GM23338 (cell line): ENCODE data around the gene LPCAT3. TPM values are rescaled to one million over a fixed set of nuclear protein-coding genes. Genes with fewer than 3 reads are reported as not detected.

ENCODE experiments used
- ATAC-seq: fragments of 200-7000 bp; cut with Tn5 transposase; 3 replicates; pipeline ENCODE4 v1.9.1; 2020
- DNase-seq: peaks from one replicate; pipeline ENCODE4 v3.0.0-alpha.2; 2015; ENCODE audit warnings: low spot score
- H2AFZ ChIP-seq: fragments of 200-600 bp; sonication (generic); 2 replicates; pipeline ENCODE4 v1.8.0; 2016; ENCODE audit warnings: antibody characterized with exemption, mild to moderate bottlenecking, moderate library complexity
- H3F3A ChIP-seq: fragments of 200-600 bp; sonication (generic); replicated peaks from 2 replicates; pipeline ENCODE4 v1.8.0; 2017; ENCODE audit warnings: antibody characterized with exemption, mixed run types, low read depth
- H3K27ac ChIP-seq: fragments of 200-600 bp; sonication (generic); 2 replicates; pipeline ENCODE4 v1.6.1; 2016; ENCODE audit warnings: low read depth
- H3K27me3 ChIP-seq: fragments of 200-600 bp; sonication (generic); 2 replicates; pipeline ENCODE4 v1.8.0; 2016; ENCODE audit warnings: mild to moderate bottlenecking, mixed run types, moderate library complexity; ENCODE audit not compliant: insufficient read depth
- H3K36me3 ChIP-seq: fragments of 200-600 bp; sonication (generic); 2 replicates; pipeline ENCODE4 v1.8.0; 2016; ENCODE audit warnings: mild to moderate bottlenecking; ENCODE audit not compliant: insufficient read depth
- H3K4me1 ChIP-seq: fragments of 200-600 bp; sonication (generic); 2 replicates; pipeline ENCODE4 v1.8.0; 2016; ENCODE audit warnings: mild to moderate bottlenecking, moderate library complexity; ENCODE audit not compliant: insufficient read depth
- H3K4me2 ChIP-seq: fragments of 200-600 bp; sonication (generic); 2 replicates; pipeline ENCODE4 v1.7.1; 2017; ENCODE audit warnings: mixed run types
- H3K4me3 ChIP-seq: fragments of 200-600 bp; sonication (generic); 2 replicates; pipeline ENCODE4 v1.6.1; 2016; ENCODE audit warnings: mixed run types
- H3K79me2 ChIP-seq: fragments of 200-600 bp; sonication (generic); replicated peaks from 2 replicates; pipeline ENCODE4 v1.8.0; 2017; ENCODE audit warnings: mild to moderate bottlenecking; ENCODE audit not compliant: insufficient read depth
- H3K9me2 ChIP-seq: fragments of 200-600 bp; sonication (generic); 2 replicates; pipeline ENCODE4 v1.8.0; 2017; ENCODE audit not compliant: insufficient read depth
- H4K20me1 ChIP-seq: fragments of 200-600 bp; sonication (generic); replicated peaks from 2 replicates; pipeline ENCODE4 v1.8.0; 2017; ENCODE audit warnings: mild to moderate bottlenecking; ENCODE audit not compliant: insufficient read depth
- H3K27ac Mint-ChIP-seq: 2 replicates; pipeline ENCODE4 v1.8.0; 2020; ENCODE audit warnings: inconsistent platforms, mild to moderate bottlenecking, moderate library complexity, mixed read lengths
- H3K27me3 Mint-ChIP-seq: 3 replicates; pipeline ENCODE4 v1.8.0; 2022; ENCODE audit warnings: low read depth, mild to moderate bottlenecking, moderate library complexity, mixed read lengths, inconsistent platforms; ENCODE audit not compliant: insufficient read depth, poor library complexity
- H3K36me3 Mint-ChIP-seq: 3 replicates; pipeline ENCODE4 v1.8.0; 2021; ENCODE audit warnings: low read depth, mild to moderate bottlenecking, inconsistent platforms, moderate library complexity, mixed read lengths
- H3K4me1 Mint-ChIP-seq: 3 replicates; pipeline ENCODE4 v1.8.0; 2020; ENCODE audit warnings: mild to moderate bottlenecking, inconsistent platforms, mixed read lengths
- H3K4me3 Mint-ChIP-seq: 3 replicates; pipeline ENCODE4 v1.8.0; 2021; ENCODE audit warnings: moderate library complexity, mild to moderate bottlenecking, inconsistent platforms, mixed read lengths
- H3K9me3 Mint-ChIP-seq: 3 replicates; pipeline ENCODE4 v1.8.0; 2020; ENCODE audit warnings: moderate library complexity, mild to moderate bottlenecking, inconsistent platforms, mixed read lengths
- CREB1 ChIP-seq: fragments of 250-450 bp; sonication (Bioruptor Pico); IDR thresholded peaks from 2 replicates; pipeline ENCODE4 v1.5.0; 2020; ENCODE audit warnings: low read depth, mild to moderate bottlenecking, moderate library complexity
- EZH2 ChIP-seq: fragments of 200-600 bp; sonication (generic); IDR thresholded peaks from one replicate; pipeline ENCODE4 v1.8.0; 2017; ENCODE audit warnings: antibody characterized with exemption, mild to moderate bottlenecking, low read depth; ENCODE audit not compliant: unreplicated experiment
- EZH2phosphoT487 ChIP-seq: fragments of 200-600 bp; sonication (generic); IDR thresholded peaks from one replicate; pipeline ENCODE4 v1.8.1; 2018; ENCODE audit warnings: antibody characterized with exemption; ENCODE audit not compliant: unreplicated experiment
- JUNB ChIP-seq: IDR thresholded peaks from one replicate; pipeline ENCODE4 v1.6.1; 2016; ENCODE audit warnings: antibody characterized with exemption; ENCODE audit not compliant: unreplicated experiment
- NANOG ChIP-seq: IDR thresholded peaks from 2 replicates; pipeline ENCODE4 v1.6.1; 2016; ENCODE audit warnings: antibody characterized with exemption, borderline replicate concordance
- POLR2AphosphoS5 ChIP-seq: IDR thresholded peaks from 2 replicates; pipeline ENCODE4 v1.6.1; 2016; ENCODE audit warnings: antibody characterized with exemption, low read depth
- STAT1 ChIP-seq: IDR thresholded peaks from one replicate; pipeline ENCODE4 v1.6.1; 2016; ENCODE audit warnings: antibody characterized with exemption; ENCODE audit not compliant: unreplicated experiment
- ZNF114 ChIP-seq: fragments of 250-450 bp; sonication (Bioruptor Pico); IDR thresholded peaks from 2 replicates; pipeline ENCODE4 v1.5.0; 2020; ENCODE audit warnings: mild to moderate bottlenecking, moderate library complexity
- ZNF331 ChIP-seq: fragments of 250-450 bp; sonication (Bioruptor Pico); IDR thresholded peaks from 2 replicates; pipeline ENCODE4 v1.5.0; 2020; ENCODE audit warnings: low read depth, mild to moderate bottlenecking, moderate library complexity
- polyA plus RNA-seq: library from polyadenylated mRNA; unstranded; fragments of >200 nt; fragmentation: Nextera tagmentation; extraction: Ambion mirVana; gene quantifications from 2 replicates; pipeline ENCODE4 v1.2.1, GENCODE V29; 2016
- total RNA-seq: library from RNA; depleted of rRNA; stranded (reverse); fragments of >200 nt; shearing (Covaris generic); gene quantifications from 2 replicates; pipeline ENCODE4 v1.2.3, GENCODE V29; 2014
- TF ChIP-seq, protein P1 (sequence below): IDR thresholded peaks from one replicate; pipeline ENCODE4 v1.6.1; 2018; ENCODE audit warnings: antibody characterized with exemption; ENCODE audit not compliant: unreplicated experiment
- TF ChIP-seq, protein P2 (sequence below), 2 experiments: fragments of 200-600 bp in 1 of 2; sonication (generic) in 1 of 2; conservative IDR thresholded peaks; 2 replicates each; pipeline versions ENCODE4 v1.5.1 to v1.6.1; 2016 to 2017; ENCODE audit warnings: antibody characterized with exemption in 2 of 2, low read depth in 2 of 2, mild to moderate bottlenecking in 2 of 2, moderate library complexity in 1 of 2
- TF ChIP-seq, protein P3 (sequence below): IDR thresholded peaks from 2 replicates; pipeline ENCODE4 v1.6.1; 2016; ENCODE audit warnings: antibody characterized with exemption

The LPCAT3 gene
- total and polyA plus RNA-seq, 2 experiments from 2014 or later: 21.4 to 51.5 TPM

DNA sequence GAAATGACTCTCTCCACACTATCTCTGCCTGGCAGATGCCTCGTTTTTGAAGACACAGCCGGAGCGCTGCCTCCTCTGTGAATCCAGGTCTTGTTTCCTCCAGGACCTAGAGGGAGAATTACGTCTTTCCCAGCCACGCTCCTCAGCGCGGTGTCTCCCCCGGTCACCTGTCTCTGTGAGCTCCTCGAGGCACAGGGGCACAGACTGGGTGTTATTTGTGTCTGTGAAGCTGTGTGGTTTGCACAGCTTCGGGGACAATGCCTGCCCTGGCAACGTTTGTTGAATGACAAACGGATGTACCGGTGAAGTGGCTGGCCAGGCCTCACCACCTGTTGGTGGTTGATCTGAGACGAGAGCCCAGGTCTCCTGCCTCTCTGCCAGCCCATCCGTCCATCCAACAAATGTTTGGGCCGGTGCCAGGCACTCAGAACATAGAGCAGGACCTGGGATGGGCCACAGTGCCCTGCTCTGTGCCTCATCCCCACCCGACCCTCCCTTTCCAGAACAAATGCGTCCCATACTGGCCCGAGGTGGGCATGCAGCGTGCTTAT lies 61.0 kb downstream of the LPCAT3 start (continued):
- TF ChIP-seq, protein P1, sequence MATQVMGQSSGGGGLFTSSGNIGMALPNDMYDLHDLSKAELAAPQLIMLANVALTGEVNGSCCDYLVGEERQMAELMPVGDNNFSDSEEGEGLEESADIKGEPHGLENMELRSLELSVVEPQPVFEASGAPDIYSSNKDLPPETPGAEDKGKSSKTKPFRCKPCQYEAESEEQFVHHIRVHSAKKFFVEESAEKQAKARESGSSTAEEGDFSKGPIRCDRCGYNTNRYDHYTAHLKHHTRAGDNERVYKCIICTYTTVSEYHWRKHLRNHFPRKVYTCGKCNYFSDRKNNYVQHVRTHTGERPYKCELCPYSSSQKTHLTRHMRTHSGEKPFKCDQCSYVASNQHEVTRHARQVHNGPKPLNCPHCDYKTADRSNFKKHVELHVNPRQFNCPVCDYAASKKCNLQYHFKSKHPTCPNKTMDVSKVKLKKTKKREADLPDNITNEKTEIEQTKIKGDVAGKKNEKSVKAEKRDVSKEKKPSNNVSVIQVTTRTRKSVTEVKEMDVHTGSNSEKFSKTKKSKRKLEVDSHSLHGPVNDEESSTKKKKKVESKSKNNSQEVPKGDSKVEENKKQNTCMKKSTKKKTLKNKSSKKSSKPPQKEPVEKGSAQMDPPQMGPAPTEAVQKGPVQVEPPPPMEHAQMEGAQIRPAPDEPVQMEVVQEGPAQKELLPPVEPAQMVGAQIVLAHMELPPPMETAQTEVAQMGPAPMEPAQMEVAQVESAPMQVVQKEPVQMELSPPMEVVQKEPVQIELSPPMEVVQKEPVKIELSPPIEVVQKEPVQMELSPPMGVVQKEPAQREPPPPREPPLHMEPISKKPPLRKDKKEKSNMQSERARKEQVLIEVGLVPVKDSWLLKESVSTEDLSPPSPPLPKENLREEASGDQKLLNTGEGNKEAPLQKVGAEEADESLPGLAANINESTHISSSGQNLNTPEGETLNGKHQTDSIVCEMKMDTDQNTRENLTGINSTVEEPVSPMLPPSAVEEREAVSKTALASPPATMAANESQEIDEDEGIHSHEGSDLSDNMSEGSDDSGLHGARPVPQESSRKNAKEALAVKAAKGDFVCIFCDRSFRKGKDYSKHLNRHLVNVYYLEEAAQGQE: no peak
- TF ChIP-seq POLR2AphosphoS5 (no peak), CREB1 (no peak), JUNB (no peak), STAT1 (no peak)
- TF ChIP-seq, protein P2, sequence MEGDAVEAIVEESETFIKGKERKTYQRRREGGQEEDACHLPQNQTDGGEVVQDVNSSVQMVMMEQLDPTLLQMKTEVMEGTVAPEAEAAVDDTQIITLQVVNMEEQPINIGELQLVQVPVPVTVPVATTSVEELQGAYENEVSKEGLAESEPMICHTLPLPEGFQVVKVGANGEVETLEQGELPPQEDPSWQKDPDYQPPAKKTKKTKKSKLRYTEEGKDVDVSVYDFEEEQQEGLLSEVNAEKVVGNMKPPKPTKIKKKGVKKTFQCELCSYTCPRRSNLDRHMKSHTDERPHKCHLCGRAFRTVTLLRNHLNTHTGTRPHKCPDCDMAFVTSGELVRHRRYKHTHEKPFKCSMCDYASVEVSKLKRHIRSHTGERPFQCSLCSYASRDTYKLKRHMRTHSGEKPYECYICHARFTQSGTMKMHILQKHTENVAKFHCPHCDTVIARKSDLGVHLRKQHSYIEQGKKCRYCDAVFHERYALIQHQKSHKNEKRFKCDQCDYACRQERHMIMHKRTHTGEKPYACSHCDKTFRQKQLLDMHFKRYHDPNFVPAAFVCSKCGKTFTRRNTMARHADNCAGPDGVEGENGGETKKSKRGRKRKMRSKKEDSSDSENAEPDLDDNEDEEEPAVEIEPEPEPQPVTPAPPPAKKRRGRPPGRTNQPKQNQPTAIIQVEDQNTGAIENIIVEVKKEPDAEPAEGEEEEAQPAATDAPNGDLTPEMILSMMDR (conservative IDR thresholded peaks at IDR 0.05; ENCODE audit: low read depth in 2 of 2): no peak

DNA sequence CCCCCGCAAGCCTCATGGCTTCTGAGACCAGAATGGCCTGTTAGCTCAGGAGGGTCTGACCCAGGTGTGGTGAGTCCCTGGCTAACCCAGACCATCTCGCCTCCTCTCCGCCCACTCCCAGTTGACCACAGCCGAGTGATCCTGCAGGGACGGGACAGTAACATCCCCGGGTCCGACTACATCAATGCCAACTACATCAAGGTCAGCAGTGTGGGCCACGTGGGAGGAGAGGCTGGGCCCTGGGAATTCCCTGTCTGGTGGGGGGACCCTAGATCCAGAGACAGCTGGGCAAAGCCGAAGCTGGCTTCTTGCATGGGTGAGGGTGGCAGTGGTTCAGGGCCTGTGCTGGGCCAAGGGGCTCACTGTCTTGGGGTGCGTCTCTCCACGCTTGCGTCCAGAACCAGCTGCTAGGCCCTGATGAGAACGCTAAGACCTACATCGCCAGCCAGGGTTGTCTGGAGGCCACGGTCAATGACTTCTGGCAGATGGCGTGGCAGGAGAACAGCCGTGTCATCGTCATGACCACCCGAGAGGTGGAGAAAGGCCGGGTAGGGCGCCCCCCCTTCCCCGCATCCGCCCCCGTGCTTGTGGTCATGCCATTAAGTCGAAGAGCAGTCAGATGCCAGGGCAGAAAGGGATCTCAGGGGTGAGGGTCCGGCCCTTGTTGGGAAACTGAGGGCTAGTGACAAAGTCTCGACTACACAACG lies 62.1 kb downstream of the LPCAT3 start:
- peaks cover 19% of the 10 kb centered on the region for H3K27me3 Mint-ChIP-seq
- ATAC-seq (no peak), DNase-seq (no peak)
- H3K4me3 Mint-ChIP-seq: no peak overlapping the region
- H3F3A ChIP-seq: peaks cover 3% of the 10 kb centered on the region; the same call in 1 of the 2 replicates
- TF ChIP-seq ZNF331 (CRISPR knock-in tag) (no peak), ZNF114 (CRISPR knock-in tag) (no peak), EZH2phosphoT487 (no peak), POLR2AphosphoS5 (no peak), STAT1 (no peak), NANOG (no peak), EZH2 (no peak), JUNB (no peak)
- TF ChIP-seq, protein P3, sequence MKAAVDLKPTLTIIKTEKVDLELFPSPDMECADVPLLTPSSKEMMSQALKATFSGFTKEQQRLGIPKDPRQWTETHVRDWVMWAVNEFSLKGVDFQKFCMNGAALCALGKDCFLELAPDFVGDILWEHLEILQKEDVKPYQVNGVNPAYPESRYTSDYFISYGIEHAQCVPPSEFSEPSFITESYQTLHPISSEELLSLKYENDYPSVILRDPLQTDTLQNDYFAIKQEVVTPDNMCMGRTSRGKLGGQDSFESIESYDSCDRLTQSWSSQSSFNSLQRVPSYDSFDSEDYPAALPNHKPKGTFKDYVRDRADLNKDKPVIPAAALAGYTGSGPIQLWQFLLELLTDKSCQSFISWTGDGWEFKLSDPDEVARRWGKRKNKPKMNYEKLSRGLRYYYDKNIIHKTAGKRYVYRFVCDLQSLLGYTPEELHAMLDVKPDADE: no peak
- TF ChIP-seq, protein P2 (conservative IDR thresholded peaks at IDR 0.05; ENCODE audit: low read depth in 2 of 2): no peak
- H3K4me2 ChIP-seq: no peak overlapping the region
- no peaks in the 10 kb centered on the region for H4K20me1 ChIP-seq
- peaks cover 35% of the 10 kb centered on the region for H3K4me1 Mint-ChIP-seq
- no peaks in the 10 kb centered on the region for H3K36me3 ChIP-seq
- H3K9me2 ChIP-seq: no peaks in the 10 kb centered on the region
- no peak overlapping the region for H3K27ac ChIP-seq
- H3K79me2 ChIP-seq: no peaks in the 10 kb centered on the region
- H3K4me1 ChIP-seq: peaks cover 22% of the 10 kb centered on the region
- no peak overlapping the region for H3K4me3 ChIP-seq
- no peaks in the 10 kb centered on the region; the same call in 2 of the 3 replicates for H3K36me3 Mint-ChIP-seq
- peak overlapping the region; percentile 31; the same call in 1 of the 2 replicates for H3K27ac Mint-ChIP-seq
- no peaks in the 10 kb centered on the region for H3K9me3 Mint-ChIP-seq
- H2AFZ ChIP-seq: no peak overlapping the region
- H3K27me3 ChIP-seq: no peaks in the 10 kb centered on the region
